Fibroblast of peridontal ligament (primary cell): ENCODE data around the gene PC.
"Not testable (repeated sequence)": the region's sequence is repeated elsewhere in the genome, so short reads cannot be mapped to it uniquely, and the experiment has no call there.

Experiments
- DNase-seq: peaks from one replicate; pipeline ENCODE4 v3.0.0-alpha.2; 2010; ENCODE audit errors: extremely low read depth

PC gene

DNA sequence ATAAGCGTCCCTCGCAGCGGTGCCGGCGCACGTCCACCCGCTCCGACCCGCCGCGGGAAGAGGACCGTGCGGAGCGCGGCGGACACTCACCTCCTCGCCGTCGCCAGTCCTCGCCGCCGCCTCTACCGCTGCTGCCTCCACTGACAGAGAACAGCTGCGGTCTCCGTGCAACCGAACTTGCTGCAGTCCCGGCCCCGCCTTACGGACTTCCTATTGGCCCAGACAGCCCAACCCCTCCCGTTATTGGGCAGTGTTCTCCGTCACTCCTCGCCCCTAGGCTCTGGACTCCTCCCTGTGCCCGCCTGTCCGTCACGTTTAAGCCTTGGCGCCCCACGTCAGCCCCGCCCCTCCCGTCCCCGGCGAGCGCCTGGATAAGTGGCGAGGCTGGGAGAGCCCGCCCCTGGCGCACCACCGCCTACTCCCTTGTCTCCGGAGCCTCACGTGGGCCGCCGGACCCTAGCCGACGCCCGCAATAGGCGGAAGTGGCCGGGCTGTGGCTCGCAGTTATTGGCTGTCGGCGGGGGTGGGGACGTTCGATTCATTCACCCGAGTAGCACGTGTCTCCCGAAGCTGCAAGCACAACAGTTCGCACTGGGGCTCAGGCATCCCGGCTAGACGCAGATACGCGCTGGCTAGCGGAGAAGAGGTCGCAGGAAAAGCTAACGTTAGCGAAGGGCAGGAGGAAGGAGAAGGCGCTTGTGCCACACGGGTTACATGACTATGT lies at the start of gene PC:
PC (minus strand) TSS at position 152 of the 724 bp plus-strand sequence. CDS start 86,224 bp downstream, outside the sequence.
- peak; percentile 99 for DNase-seq

DNA sequence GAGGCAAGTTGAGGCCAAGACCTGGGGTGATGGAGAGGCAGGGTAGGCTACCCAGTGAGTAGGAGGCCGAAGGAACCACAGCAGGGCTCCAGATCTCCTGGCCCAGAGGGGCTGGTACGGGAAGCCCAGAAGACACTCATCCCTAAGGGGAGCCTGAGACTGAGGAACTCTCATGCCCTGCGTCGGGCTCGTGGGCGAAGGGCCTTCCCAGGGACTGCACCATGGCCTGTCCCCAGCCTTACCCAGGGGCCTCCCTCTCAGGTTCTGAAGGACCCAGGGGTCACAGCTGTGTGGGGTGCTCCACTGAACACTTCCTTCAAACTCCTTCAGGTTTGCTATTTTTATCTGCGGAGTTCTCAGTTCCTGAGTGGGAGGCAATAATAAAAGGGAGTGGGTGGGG lies 48.9 kb upstream of the PC start:
- DNase-seq, result no peak

- DNase-seq, result peak; percentile 51
Measured at GRCh38 chr11:67006029-67006884, 48.1 kb upstream of the PC start.

- DNase-seq, result not testable (repeated sequence)
Measured at GRCh38 chr11:67005200-67005599, 47.0 kb upstream of the PC start.

DNA sequence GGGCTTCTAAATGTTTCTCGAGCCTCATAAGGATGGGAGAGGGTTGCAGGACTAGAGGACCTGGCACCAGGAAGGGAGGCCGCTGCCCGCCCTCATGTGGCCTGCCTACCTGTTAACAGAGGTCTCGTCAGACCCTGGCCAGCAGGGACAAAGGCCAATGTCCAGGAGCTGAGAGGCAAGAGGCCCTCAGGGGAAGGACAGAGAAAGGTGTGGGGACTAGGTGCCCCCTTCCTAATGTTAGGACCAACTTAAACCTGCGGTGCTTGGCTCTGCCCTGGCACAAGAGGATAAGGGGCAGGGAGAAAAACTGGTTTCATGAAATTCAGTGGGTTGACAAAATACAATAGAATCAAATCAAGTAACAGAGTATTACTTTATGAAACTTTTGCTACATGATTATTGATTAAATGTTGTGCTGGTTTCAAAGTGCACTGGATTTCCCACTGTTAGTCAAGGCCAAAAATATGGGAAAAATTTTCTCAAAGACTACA lies 44.8 kb upstream of the PC start:
- DNase-seq, result no peak

DNA sequence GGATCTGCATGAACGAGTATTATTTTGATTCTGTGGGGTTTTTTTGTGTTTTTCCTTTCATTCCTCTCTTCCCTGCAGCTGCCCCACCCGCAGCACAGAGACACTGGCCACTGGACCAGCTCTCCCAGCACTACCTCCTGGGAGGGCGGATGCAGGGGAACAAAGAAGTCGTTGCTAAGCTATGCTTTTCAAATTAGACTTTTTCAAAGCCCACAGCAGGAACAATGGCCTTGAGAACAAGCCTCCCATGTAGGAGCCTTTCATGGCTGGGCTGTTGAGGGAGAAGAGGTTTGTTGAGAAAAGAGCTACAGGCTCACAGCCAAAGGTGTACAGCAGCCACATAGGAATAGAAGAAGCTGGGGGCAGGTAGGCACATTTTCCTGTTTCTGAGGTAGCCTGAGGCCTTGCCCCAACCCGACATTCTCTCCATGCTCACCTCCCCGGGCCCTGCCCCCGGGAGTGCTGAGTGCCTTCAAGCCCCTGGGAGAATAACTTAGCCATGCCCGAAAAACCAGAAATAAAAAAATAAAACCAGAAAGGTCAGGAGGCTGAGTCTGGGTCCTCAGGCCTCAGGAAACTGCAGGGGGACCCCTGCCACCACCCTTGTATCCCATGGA lies 44.2 kb upstream of the PC start:
- DNase-seq, result no peak

DNA sequence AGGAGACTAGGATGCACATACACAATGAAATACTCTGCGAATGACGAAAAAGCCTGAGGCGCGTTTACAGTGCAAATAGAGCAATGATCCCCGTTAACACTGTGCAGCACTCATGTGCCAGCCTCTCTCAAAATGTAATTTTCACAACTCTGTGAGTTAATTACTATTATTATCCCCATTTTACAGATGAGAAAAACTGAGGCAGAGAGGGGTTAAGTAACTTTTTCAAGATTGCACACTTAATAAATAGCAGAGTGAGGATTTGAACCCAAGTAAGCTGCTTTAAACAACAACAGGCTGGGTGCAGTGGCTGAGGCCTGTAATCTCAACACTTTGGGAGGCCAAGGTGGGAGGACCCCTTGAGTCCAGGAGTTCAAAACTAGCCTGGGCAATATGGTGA lies 43.1 kb upstream of the PC start:
- no peak for DNase-seq

DNA sequence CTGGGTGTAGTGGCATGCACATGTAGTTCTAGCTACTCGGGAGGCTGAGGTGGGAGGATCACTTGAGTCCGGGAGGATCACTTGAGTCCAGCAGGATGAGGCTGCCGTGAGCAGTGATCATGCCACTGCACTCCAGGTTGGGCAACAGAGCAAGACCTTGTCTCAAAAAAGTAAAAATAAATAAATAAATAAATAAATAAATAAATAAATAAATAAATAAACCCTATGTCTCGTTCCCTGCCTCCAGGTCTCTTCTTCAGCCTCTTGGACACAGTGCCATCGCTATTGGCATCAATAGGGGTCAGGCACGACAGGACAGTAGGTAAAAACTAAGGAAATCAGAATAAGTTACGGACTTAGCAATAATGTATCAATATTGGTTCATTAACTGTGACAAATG lies 41.4 kb upstream of the PC start:
- DNase-seq, result no peak

DNA sequence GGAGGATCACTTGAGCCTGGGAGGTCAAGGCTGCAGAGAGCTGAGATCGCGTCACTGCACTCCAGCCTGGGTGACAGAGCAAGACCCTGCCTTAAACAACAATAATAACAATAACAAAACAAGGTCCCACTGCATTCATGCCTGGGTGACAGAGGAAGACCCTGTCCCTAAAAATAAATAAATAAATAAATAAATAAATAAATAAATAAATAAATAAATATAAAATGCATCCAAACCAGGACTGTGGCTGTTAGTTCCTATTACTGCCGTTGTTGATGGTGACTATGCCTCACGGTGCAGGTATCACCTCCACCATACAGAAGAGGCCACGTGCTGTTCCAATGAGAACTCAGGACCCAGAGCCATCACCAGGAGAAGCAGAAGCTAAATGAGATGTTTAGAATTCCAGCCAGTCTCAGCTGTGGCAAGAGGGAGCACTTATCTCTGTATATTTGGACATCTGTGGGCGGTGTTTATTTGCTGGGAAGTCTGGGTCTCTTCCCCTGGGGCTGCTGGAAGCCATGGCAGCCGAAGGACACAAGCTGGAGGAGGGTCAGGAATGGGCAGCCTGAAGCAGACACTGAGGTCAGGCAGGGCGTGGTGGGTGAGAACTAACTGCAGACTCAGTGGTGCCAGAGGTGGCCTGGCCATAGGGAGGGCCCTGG lies 38.6 kb upstream of the PC start:
- peak; percentile 42 for DNase-seq

- DNase-seq, result no peak
Measured at GRCh38 chr11:66992041-66992440, 33.9 kb upstream of the PC start.

GRCh38 chr11:66989360-66989759 lies 31.2 kb upstream of the PC start:
- not testable (repeated sequence) for DNase-seq

GRCh38 chr11:66988741-66989140 lies 30.6 kb upstream of the PC start:
- DNase-seq, result not testable (repeated sequence)

GRCh38 chr11:66987924-66988637 lies 29.9 kb upstream of the PC start:
- no peak for DNase-seq

GRCh38 chr11:66987158-66987620 lies 29.0 kb upstream of the PC start:
- no peak for DNase-seq

DNA sequence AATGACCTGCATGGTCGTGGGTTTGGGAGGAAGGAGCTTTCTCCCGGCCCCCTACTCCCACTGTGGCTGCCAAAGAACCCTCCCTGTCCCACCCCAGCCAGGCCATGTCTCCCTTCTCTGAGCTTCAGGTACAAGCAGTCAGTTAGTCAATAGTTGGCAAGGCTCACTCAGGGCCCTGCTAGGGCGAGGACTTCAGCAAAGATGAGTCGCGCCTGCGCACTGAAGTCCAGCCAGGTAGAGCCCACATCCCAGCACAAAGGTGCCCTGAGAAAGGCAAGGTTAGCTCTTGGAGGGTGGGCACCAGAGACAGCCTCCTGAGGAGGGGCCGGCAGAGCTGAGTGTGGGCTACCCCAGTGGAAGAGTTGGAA lies 28.0 kb upstream of the PC start:
- DNase-seq, result no peak

DNA sequence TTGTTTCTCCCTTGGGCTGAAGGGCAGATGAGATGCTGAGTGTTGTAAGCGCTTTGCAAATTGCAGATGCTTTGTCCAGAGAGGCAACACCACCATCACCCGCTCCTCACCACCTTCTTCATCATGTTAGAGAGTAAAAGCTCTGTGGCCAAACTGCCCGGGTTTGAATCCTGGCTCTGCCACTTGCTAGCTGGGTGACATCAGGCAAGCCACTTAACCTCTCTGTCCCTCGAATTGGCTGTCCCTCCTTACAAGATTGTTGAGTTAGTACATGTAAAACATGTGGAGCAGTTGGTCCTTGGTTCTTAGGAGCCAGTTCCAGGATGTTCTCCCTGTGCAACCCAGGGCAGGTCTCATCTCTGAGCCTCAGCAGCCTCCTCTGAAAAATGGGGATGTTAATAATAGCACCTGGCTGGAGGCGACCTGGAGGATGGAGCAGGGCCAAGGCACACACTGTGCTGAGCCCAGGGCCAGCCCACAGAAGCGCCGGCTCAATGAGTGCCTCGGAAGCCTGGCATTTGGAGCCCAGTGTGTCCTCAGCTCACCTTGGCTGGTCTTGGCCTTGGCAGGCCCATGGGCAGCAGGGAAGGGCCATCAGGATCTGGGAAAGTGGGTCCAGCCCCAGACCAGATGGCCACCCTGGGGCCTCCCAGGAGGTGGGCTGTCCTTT lies 27.5 kb upstream of the PC start:
- no peak for DNase-seq

- DNase-seq, result no peak
Measured at GRCh38 chr11:66983275-66983924, 25.2 kb upstream of the PC start.

DNA sequence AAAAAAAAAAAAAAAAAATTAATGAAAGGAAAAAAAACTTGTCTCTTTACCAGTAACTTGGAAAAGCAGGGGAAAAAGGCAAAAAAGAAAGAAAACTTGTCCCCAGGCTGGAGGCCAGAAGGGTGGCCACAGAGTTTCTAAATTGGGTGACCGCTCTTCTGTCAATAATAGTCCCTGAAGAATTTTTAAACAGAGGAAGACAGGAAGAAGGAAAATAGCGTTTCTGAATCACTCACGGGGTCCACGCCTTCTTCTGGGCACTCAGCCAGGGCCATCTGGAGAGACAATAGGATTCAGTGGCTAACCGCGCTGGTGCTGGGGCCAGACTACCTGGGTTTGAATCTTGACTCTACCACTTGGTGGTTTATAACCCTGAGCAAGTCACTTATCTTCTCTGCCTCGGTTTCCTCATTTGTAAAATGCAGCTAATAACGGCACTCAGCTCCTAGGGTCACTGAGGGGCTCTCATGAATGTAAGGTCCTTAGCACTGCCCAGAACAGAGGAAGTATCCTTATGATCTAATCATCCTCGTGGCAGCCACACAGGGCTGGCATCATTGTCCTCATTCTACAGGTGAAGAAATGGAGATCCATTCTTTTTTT lies 23.9 kb upstream of the PC start:
- DNase-seq, result peak; percentile 82

GRCh38 chr11:66979336-66979980 lies 21.3 kb upstream of the PC start:
- DNase-seq, result peak; percentile 52
